ENCODE results near the gene KNOP1.
"Not testable (repeated sequence)": the region's sequence is repeated elsewhere in the genome, so short reads cannot be mapped to it uniquely, and the experiment has no call there.

Gene KNOP1

DNA sequence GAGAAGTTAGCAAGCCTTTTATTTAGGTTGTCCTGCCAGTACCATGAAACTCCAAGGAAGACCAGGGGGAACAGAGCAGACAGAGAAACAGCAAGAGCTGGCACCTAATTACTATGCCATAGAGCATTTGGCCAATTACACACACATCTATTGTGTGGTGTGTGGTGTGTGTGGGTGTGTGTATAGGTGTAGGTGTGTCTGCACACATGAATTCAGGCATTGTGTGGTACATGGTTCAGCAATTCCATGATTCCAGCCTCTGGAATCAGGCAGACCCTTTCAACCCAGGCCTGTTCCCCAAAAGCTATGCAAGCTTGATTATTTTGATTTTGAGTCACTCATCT, 25.8 kb upstream of the KNOP1 start:
- no peak for DNase-seq (ENCODE audit: low read depth)

DNA sequence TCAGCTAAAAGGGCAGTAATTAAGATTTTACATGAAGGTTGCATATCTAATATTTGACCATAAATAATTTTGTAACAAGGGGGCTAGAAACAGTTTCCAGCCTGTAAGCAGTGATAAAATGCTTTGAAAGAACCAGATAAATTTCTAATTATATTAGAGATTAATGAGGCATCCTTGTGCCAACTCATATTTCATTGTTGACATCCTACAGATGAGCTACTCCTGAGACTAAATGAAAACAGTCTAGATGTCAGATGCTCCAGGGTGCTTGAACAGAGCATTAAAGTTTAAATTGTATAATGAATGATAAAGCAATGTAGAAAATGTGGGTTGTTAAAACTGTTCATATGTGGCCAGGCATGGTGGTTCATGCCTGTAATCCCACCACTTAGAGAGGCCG, 23.3 kb upstream of the KNOP1 start:
- DNase-seq (ENCODE audit: low read depth): no peak

DNA sequence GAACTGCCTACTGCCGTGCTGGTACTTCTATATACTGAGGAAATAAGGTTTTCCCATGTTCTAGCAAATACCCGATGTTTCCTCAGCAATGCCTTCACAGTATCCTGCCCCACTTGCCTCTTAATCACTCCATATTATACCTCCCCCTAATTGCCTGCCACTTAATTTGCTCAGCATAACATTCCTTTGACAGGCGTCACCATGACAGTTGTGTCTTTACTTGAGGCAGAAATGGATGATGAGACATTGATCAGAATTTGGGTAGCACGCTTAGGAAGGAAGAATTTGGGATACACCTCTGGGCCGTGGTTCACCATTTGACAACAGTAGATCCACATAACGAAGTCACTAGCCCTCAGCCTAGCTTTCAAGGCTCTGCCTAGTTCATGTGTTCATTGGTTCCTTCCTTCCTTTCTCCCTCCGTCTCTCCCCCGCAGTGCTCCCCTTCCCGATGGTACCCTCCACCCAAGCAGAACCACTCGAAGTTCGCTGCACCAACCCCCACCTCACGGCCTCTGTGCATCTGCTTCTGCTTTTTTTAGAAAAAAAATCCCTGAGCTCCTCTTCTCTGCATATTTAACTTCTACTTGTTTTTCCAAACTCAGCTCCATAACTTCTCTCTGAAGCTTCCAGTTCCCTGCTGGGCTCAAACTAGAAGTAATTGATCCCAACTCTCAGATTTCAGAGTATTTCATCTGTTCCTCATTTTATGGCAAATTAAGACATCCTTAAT, 19.4 kb upstream of the KNOP1 start:
- no peak for DNase-seq (ENCODE audit: low read depth)

DNA sequence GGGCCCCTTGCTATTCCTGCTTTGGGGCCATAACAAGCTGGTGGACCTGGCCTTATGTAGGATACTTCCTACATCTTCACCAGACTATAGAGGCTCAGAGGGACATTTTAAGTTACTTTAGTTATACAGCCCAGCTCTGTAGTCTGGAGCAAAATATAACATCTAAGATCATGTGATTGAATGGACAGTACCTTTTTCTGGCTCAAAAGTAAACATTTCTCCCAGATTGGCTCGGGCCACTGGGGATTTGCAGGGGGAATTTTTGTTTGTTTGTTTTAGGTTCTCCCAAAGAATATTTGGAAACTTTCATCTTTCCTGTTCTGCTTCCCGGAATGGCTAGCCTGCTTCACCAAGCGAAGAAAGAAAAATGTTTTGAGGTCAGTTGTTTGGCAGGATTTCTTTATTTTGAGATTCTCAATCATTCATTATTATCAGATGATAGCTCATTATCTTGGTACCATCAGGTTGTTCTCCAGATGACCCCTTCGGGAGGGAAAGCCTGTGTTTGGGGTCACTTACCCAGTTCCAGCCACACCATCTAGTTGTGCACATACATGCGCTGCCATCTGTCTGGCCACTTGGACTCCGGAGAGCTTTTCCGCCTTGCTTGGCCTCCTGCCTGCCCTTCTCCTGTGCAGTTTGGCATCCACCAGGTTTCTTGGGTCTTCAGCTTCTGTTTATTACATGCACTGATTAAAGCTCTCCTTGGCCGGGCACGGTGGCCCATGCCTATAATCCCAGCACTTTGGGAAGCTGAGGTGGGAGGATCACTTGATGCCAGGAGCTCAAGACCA, 17.2 kb upstream of the KNOP1 start:
- no peak for DNase-seq (ENCODE audit: low read depth)

DNA sequence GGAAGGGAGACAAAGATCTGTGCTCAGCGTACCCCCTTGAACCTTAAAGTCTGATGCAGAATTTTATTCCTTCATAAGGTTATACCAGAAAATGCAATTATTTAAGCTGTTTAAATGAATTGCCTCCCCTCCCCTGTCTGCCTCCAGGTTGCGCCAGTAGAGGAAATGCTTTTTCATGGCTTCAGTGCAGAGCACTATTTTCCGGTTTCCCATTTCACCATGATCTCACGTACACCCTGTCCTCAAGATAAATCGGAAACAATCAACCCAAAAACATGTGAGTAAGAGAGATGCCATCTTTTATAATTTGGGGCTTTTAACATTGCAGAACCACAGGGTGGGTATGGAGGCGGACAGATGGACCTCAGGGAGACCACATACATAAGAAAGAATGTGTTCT, 15.5 kb upstream of the KNOP1 start:
- no peak for DNase-seq (ENCODE audit: low read depth)

DNA sequence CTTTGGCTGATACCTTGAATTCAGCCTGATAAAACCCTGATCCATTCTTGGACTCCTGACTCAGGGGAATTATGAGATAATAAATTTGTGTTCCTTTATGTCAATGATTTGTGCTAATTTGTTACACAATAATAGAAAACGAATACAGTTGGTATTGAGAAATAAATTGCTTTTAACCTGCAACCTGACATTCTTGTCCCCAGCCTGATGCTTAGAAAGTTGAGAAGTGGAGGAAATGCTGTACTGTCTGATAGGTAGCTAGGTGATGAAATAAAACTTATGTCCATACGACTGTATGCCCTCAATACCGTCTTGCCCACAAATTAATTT, 10.6 kb upstream of the KNOP1 start:
- no peak for DNase-seq (ENCODE audit: low read depth)

DNA sequence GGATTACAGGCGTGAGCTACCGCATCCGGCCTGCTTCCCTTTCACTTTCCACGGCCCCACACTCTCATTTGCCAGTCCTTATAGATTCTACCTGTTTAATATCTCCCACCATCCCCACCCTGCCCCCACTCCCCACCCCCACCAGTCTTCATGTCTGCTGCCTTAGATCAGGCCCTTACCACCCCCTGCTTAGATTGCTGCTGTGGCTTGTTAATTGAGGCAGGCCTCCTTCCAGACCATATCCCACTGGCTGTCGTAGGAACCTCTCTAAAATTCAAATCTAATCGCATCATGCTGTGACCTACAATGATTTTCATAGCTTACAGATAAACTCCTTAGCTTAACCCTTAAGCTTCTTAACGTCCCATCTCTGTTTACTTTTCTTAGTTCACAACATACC, 5.0 kb upstream of the KNOP1 start:
- DNase-seq (ENCODE audit: low read depth): no peak

DNA sequence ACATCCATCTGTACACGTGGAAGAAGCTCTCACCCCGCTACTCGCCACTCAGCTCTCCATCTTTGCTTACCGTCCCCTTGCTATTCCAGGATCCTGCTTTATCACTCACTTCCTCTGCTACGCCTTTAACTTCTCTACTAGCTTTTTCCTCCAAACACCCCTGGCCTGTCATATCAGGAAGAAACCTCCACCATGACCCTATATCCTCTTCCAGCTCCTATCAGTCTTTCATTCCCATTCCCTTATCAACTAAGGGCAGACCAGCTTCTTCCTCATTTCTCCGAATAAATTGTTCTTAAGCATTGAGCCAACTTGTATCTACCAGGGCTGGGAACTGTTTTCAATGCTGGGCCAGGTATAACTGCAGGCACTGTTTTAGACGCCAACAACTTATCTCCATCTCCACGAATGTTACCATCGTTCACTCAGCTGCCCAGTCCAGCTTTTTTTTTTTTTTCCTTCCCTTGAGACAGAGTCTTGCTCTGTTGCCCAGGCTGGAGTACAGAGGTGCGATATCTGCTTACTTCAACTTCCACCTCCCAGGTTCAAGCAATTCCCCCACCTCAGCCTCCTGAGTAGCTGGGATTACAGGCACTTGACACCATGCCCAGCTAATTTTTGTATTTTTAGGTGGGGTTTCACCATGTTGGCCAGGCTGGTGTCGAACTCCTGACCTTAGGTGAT, 4.4 kb upstream of the KNOP1 start:
- no peak for DNase-seq (ENCODE audit: low read depth)

DNA sequence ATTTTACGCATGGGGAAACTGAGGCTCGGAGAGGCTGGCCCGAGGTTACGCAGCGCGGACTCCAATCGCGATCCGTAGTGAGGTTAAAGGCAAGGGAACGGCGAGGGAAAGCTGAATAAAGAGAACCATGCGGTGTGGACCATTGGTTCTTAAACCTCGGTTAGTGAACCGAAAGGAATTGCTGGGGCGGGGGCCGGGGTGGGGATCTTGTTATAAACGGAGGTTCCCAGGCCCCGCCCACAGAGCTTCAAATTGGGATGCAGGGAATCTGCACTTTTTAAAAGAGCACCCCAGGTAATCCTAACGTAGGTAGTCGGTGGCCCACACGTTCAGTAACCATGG, 568 bp upstream of the KNOP1 start:
- no peak for DNase-seq (ENCODE audit: low read depth)

DNA sequence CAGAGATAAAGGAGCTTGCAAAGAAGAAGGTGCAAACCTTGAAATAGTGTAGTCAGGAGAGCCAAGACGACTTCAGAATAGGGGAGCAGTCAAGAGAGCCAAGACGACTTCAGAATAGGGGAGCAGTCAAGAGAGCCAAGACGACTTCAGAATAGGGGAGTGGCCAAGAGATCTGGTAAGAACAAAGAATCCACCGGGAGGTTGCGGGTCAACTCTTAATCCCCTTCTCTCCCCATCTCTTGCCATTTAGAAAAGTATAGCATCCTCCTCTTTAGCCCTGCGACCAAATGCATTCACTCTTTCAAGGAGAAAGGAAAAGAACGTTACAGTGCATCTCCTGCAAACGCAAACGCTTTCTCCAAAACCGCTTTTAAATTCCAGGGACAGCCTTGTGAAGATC, 713 bp downstream of the KNOP1 start:
- no peak for DNase-seq (ENCODE audit: low read depth)

DNA sequence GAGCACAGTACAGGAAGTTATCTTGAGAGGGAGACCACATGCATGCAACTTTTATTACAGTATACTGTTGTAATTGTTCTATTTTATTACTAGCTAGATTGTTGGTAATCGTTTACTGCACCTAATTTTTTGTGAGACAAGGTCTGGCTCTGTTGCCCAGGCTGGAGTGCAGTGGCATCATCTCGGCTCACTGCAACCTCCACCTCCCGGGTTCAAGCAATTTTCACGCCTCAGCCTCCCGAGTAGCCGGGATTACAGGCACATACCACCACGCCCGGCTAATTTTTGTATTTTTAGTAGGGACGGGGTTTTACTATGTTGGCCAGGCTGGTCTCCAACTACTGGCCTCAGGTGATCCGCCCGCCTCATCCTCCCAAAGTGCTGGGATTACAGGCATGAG, 1.3 kb downstream of the KNOP1 start:
- not testable (repeated sequence) for DNase-seq (ENCODE audit: low read depth)

DNA sequence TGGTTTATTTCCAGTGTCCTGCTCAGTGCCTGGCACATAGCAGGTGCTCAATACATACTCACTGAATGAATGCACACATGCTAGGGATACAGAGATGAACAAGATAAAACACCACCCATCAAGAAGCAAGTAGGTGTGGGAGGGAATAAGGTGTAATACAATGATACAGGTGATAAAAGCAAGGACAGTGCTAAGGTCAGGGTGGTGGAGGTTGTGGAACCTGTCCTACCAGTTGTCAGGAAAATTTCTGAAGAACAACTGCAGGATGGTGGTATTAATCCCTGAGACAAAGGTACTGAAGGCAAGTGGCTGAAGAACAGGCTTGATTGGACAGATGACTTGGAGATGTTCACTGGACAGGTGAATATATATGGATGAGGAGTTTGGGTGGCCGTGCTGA, 1.8 kb downstream of the KNOP1 start:
- no peak for DNase-seq (ENCODE audit: low read depth)

DNA sequence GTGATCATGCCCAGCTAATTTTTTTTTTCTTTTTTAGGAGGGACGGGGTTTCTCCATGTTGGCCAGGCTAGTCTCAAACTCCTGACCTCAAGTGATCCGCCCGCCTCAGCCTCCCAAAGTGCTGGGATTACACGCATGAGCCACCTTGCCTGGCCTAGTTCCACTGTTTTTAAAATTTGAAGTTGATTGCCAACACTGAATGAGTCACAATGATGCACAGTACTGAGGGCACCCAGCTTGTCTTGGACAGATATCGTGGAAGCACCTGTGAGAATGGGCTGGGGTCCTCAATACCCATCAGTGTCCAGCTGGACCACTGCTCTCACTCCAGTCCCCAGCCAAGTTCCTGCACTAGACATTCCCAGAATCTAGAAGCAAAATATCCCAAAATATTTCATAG, 2.5 kb downstream of the KNOP1 start:
- DNase-seq (ENCODE audit: low read depth): no peak

DNA sequence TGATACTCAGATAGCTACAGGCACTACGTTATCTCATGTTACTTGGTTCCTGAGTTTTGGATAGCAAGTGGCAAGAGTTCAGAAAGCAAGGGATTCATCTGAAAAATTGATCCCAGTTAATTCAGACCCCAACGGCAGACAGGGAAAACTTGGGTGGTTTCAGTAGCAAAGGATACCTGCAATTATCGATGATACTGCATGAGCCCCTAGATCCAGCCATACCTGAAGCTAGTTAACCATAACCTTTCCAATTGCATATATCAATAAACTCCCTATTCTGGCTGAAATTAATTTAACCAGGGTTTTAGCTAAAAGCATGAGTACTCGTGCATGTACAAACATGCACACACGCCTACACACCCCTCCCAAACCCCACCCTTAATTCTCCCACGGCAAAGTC, 4.3 kb downstream of the KNOP1 start:
- DNase-seq (ENCODE audit: low read depth): no peak

DNA sequence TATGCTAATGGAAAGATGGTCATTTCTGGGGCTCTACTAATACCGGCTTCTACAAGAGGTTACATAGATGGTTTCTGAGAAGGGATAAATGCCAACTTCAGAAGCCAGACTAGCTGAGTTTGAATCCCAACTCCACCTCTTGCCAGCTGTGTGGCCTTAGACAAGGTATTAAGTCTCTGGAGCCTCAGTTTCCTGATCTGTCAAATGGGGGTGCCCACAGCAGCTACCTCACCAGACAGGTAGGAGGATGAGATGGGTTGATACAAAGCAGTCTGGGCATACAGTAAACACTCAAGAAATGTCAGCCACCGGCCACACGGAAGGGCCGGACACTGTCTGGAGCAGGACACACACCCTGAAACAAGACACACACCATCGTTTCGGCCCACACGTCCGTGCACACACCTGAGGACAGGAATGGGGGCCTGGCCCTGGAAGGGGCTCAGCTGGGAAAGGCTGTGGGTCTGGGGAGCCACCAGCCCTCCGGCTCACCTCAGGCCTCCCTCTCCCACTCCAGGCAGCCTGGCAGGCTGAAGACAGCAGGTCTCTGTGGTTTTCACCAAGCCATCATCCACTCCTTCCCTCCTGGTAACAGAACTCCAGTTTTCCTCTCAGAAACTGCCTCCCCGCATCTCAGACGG, 5.5 kb downstream of the KNOP1 start:
- no peak for DNase-seq (ENCODE audit: low read depth)

DNA sequence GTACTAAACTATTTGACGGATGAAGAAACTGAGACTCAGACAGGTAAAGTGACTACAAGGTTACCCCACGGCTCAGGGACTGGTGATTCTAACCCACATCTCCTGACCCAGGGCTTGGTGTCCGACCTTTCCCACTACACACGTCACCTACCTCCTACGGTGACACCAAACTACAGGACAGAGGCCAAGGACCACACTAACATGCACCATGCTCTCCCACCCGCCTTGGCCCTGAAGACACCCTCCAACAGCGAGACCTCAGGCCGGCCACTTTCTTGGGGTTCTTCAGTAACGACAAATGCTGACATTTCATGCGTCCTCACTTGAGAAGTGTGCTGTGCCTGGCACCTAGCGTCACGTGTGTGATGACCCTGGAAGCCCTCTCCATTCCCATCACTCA, 6.4 kb downstream of the KNOP1 start:
- DNase-seq (ENCODE audit: low read depth): no peak

DNA sequence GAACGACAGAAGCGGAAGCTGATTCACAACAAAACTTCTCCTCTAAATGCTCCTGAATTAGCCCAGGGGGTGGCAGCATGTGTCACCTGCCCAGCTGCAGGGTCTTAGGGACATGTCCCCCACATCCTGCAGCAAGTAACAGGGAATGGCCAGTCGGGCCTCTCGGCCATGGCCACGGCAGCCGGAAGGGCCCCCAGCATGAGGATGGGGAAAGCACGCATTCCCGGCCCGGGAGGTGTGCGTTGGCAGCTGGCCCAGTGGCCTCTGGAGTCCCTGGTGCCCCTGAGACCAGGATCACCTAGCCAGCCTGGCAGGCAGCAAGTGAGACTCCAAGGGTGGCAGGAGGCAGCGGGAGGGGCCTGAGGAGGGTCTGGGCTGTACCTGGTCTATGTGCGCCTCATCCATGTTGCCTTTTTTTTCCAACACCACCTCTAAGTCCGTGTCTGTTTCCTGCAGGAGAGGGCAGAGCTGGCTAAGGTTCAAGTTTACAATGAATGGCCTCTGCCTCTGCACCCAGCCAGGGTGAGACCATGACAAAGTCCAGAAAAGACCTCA, 7.0 kb downstream of the KNOP1 start:
- DNase-seq (ENCODE audit: low read depth): no peak

DNA sequence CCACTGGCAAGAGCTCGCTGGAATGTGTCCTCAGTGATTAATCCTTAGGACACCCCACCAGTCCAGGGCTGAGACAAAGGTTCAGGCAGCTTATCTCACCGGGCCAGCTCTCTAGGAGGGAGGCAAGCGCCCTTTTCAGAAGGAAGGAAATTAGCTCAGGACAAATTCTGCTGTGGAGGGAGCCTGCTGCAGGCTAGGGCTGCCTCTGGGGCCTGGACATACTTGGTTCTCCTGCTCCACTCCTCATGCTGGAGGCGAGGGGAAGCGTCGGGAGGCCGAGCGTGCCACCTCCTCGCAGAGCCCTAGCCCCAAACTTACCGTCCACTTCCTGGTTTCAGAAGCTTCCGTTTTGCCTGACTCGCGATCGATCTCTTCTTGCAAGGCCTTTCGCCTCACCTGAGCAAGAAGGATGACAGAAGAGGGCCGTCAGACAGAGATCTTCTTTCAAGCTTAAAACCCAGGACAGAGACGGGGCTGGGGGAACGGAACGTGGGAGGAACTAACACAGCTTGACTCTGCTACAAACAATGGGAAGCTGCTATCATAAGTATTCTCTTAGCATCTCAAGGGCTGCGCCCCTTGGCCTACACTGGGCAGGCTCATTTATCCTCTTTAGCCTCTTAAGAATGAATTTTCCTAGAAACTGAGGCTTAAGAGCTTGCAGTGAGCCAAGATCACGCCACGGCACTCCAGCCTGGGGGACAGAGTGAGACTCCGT, 7.7 kb downstream of the KNOP1 start:
- DNase-seq (ENCODE audit: low read depth): no peak

DNA sequence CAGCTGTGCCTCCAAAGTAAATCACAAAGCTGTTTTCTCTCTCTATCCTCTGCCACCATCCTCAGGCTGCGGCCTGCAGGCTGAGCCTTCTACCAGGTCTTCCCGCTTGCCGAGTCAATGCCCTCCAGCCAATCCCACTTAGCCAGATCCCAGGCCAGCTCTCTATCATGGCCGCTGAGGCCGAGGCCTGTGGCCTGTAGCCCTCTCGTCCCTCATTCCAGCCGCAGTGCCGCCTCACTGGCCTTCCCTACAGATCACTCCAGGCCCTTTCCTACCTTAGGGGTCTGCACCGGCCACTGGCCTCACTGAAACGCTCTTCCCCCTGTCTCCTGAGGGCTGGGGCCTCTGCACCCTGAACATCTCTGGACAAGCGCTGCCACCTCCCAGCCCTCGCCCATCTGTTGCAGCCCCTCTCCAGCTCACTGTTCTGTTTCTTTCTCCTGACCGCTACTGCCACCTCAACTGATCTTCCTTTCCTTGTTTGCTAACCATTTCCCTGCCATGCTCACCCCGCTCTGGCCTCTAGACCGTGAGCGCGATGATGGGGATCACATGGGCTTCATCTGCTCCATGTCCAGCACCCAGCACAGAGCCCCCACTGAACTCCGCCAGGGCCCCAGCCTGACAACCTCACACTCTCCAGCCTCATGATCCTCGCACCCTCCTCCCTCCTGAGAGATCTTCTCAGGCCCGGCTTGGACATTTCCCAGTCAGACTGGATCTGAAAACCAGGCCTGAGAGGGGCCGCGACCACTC, 8.5 kb downstream of the KNOP1 start:
- no peak for DNase-seq (ENCODE audit: low read depth)

DNA sequence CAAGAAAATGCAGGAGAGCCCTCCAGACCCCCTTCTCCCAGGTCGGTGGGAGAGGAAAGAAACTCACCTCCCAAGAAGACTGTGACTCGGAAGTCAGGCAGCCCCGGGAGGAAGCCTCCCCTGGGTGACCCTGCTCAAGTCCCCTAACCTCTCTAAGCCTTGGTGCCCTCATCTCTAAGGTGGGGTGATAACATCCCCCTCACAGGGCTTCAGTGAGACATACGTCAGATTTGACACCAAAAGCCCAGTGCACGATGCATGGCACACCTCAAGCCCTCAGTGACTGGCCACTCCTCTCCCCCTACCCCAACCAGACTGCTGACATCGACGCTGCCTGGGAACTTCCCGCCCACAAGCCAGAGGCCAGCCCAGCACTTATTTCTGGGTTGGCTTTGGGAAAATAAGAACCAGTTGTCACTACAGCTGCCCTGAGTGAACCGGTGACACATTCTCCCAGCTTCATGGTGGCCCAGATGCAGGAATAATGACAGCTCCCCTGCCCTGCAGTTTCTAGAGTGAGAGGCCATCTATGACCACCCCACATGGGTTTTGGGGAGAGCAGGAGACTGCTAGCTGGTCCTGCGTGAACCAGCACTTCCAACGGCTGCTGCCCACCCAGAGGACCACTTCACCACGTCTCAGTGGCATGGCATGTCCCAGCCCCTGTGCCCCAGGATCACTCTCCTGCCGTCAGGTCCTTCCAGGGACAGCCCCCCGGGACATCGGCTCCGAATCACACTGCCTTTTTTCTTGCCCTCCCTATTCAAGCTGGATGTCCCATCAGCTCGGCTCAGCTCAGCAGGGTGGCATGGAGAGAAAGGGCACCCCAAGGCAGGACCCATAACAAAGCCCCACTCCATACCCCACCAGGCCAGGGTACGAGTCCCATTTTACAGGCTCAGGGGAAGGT, 9.5 kb downstream of the KNOP1 start:
- no peak for DNase-seq (ENCODE audit: low read depth)
